Smooth muscle cell (in vitro differentiated cells): ENCODE measurements around the gene SKIDA1. TPM values are rescaled to one million over a fixed set of nuclear protein-coding genes. Genes with fewer than 3 reads are reported as not detected.

Experiments used
- DNase-seq: peaks from one replicate; lab custom pipeline; 2025; ENCODE audit not compliant: unreplicated experiment; lab: John Stamatoyannopoulos, UW
- H2AFZ ChIP-seq: fragments of 200-600 bp; sonication (generic); 2 replicates; pipeline ENCODE4 v1.6.0; 2016; ENCODE audit warnings: antibody characterized with exemption, low read depth, mild to moderate bottlenecking
- H3F3A ChIP-seq: fragments of 200-600 bp; sonication (generic); 2 replicates; pipeline ENCODE4 v1.6.0; 2017; ENCODE audit warnings: antibody characterized with exemption, low read depth
- H3K27ac ChIP-seq: fragments of 200-600 bp; sonication (generic); 2 replicates; pipeline ENCODE4 v1.5.1; 2016; ENCODE audit warnings: low read depth, mild to moderate bottlenecking
- H3K27me3 ChIP-seq: fragments of 200-600 bp; sonication (generic); 2 replicates; pipeline ENCODE4 v1.6.1; 2016; ENCODE audit warnings: low read depth, mild to moderate bottlenecking
- H3K36me3 ChIP-seq: fragments of 200-600 bp; sonication (generic); 2 replicates; pipeline ENCODE4 v1.5.1; 2016; ENCODE audit warnings: low read depth
- H3K4me1 ChIP-seq: fragments of 200-600 bp; sonication (generic); 2 replicates; pipeline ENCODE4 v1.5.1; 2016; ENCODE audit warnings: low read depth
- H3K4me2 ChIP-seq: fragments of 200-600 bp; sonication (generic); 2 replicates; pipeline ENCODE4 v1.6.0; 2016; ENCODE audit warnings: mild to moderate bottlenecking
- H3K4me3 ChIP-seq: fragments of 200-600 bp; sonication (generic); 2 replicates; pipeline ENCODE4 v1.5.1; 2016; ENCODE audit warnings: mild to moderate bottlenecking
- H3K79me2 ChIP-seq: fragments of 200-600 bp; sonication (generic); 2 replicates; pipeline ENCODE4 v1.6.0; 2016; ENCODE audit warnings: low read depth, mild to moderate bottlenecking
- H3K9ac ChIP-seq: fragments of 200-600 bp; sonication (generic); 2 replicates; pipeline ENCODE4 v1.6.0; 2016; ENCODE audit warnings: low read depth
- H3K9me3 ChIP-seq: fragments of 200-600 bp; sonication (generic); replicated peaks from 2 replicates; pipeline ENCODE4 v1.5.1; 2016; ENCODE audit warnings: low read depth
- H4K20me1 ChIP-seq: fragments of 200-600 bp; sonication (generic); 2 replicates; pipeline ENCODE4 v1.6.0; 2016; ENCODE audit warnings: low read depth
- CTCF ChIP-seq: fragments of 200-600 bp; sonication (generic); IDR thresholded peaks from 2 replicates; pipeline ENCODE4 v1.5.1; 2017; ENCODE audit warnings: borderline replicate concordance, mild to moderate bottlenecking, antibody characterized with exemption; ENCODE audit not compliant: insufficient read depth, poor library complexity, severe bottlenecking
- WGBS: methylation state at CpG from one replicate; pipeline ENCODE4 v1.1.7; 2016; ENCODE audit warnings: low lambda C conversion rate; 5-methylcytosine and 5-hydroxymethylcytosine counted together
- polyA plus RNA-seq: library from polyadenylated mRNA; unstranded; fragments of >200 nt; fragmentation: Nextera tagmentation; extraction: Ambion mirVana; gene quantifications from 2 replicates; pipeline ENCODE4 v1.2.1, GENCODE V29; 2016
- total RNA-seq: library from RNA; depleted of rRNA; stranded (reverse); fragments of >200 nt; gene quantifications from 2 replicates; pipeline ENCODE4 v1.2.3, GENCODE V29; 2014

The SKIDA1 gene
- total and polyA plus RNA-seq, 2 experiments from 2014 or later: 0.53 to 1.8 TPM

- H3K4me2 ChIP-seq: no peak overlapping the region
- TF ChIP-seq CTCF: no peak
- H3K27ac ChIP-seq: no peak overlapping the region
- no peaks in the 10 kb centered on the region for H3K36me3 ChIP-seq
- H3K79me2 ChIP-seq: no peaks in the 10 kb centered on the region
- no peaks in the 10 kb centered on the region for H4K20me1 ChIP-seq
- H3K4me3 ChIP-seq: no peak overlapping the region
- no peaks in the 10 kb centered on the region for H3K9me3 ChIP-seq
- no peak overlapping the region for H2AFZ ChIP-seq
- H3K9ac ChIP-seq: no peak overlapping the region
- 89% methylated on average over 6 of the region's 6 CpGs for WGBS
- H3K27me3 ChIP-seq: peaks cover 19% of the 10 kb centered on the region
- no peaks in the 10 kb centered on the region for H3K4me1 ChIP-seq
- H3F3A ChIP-seq: no peaks in the 10 kb centered on the region
- DNase-seq: no peak
Measured at GRCh38 chr10:21479570-21480315, 45.7 kb downstream of the SKIDA1 start.

- TF ChIP-seq CTCF: no peak
- H3K9ac ChIP-seq: no peak overlapping the region
- no peak overlapping the region for H3K4me3 ChIP-seq
- no peak for DNase-seq
- H3K4me2 ChIP-seq: no peak overlapping the region
- H3K4me1 ChIP-seq: no peaks in the 10 kb centered on the region
- H4K20me1 ChIP-seq: no peaks in the 10 kb centered on the region
- H2AFZ ChIP-seq: no peak overlapping the region
- no peaks in the 10 kb centered on the region for H3K36me3 ChIP-seq
- no peaks in the 10 kb centered on the region for H3K79me2 ChIP-seq
- 84% methylated on average over 5 of the region's 5 CpGs for WGBS
- H3K27me3 ChIP-seq: peaks cover 33% of the 10 kb centered on the region
- no peak overlapping the region for H3K27ac ChIP-seq
- H3K9me3 ChIP-seq: no peaks in the 10 kb centered on the region
- H3F3A ChIP-seq: no peaks in the 10 kb centered on the region
Measured at GRCh38 chr10:21475393-21475792, 50.1 kb downstream of the SKIDA1 start.

- Histone ChIP-seq H3K36me3 (no peaks in the 10 kb centered on the region), H3K79me2 (no peaks in the 10 kb centered on the region), H3K27me3 (peaks cover 25% of the 10 kb centered on the region), H3K27ac (no peak overlapping the region), H3K9ac (no peak overlapping the region), H4K20me1 (no peaks in the 10 kb centered on the region), H3K9me3 (no peaks in the 10 kb centered on the region), H3K4me1 (no peaks in the 10 kb centered on the region), H3K4me2 (no peak overlapping the region), H2AFZ (no peak overlapping the region), H3F3A (no peaks in the 10 kb centered on the region), H3K4me3 (no peak overlapping the region)
- DNase-seq: no peak
- no peak for TF ChIP-seq CTCF
- 76% methylated on average over 10 of the region's 10 CpGs for WGBS
Measured at GRCh38 chr10:21473541-21473940, 51.9 kb downstream of the SKIDA1 start.

- H3K27ac ChIP-seq: no peak overlapping the region
- no peaks in the 10 kb centered on the region for H3K4me1 ChIP-seq
- no peaks in the 10 kb centered on the region for H4K20me1 ChIP-seq
- no peak overlapping the region for H3K9ac ChIP-seq
- no peak overlapping the region for H2AFZ ChIP-seq
- no peaks in the 10 kb centered on the region for H3K79me2 ChIP-seq
- WGBS: 52% methylated on average over 4 of the region's 4 CpGs
- peaks cover 22% of the 10 kb centered on the region for H3K27me3 ChIP-seq
- no peaks in the 10 kb centered on the region for H3F3A ChIP-seq
- DNase-seq: no peak
- H3K36me3 ChIP-seq: no peaks in the 10 kb centered on the region
- H3K4me3 ChIP-seq: no peak overlapping the region
- H3K4me2 ChIP-seq: no peak overlapping the region
- no peaks in the 10 kb centered on the region for H3K9me3 ChIP-seq
- no peak for TF ChIP-seq CTCF
Measured at GRCh38 chr10:21473135-21473534, 52.3 kb downstream of the SKIDA1 start.
